ENCODE results near the gene HEPACAM2.

Gene HEPACAM2

DNA sequence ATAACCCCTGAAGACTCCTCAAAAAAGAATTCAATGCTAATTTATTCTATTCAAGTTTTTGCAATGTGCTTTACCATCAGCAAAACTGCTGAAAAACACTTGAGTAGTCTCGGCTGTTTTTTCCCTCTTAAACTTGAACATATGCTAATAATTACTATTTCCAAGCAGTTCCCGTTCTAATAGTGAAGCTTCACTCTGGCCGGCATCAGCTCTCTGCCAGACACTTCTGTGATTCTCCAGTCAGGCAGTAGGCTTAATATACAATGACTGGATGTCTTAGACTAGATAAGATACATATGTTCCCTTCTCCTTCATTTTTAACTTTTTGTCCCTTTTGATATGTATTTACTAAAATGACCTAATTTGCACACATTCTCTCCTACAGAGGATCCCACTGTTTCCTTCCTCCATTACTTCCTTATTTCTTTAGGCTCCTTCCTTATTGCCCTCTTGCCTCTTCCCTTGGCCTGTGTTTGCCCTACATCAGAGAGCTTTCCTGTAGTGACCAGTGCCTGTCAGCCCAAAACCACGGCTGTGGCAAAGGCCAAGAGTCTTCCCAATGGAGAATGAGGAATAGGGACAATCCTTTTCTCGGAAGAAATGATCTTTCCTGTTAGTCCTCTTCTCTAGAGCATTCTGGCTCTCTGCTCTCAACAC is 23.5 kb downstream of the HEPACAM2 start:
- DNase-seq (ENCODE audit: low spot score) = no peak

DNA sequence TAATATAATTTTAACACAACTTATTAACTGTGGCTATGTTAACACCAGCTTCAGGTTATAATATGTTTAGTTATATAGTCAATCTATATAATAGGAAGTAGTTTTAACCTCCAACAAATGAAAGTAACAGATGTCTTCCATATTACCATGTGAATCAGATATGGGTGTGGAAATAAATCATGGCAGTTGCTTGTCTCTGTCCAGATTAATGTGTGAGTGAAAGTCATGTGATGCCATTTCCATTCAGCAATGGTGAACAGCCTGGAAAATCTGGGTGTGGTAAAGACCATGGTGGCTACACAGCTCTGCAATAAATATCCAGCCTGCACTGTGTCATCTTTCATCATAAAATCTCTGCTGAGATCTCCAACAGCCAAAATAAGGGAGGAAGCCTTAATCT is 27.8 kb downstream of the HEPACAM2 start:
- DNase-seq (ENCODE audit: low spot score) = no peak

DNA sequence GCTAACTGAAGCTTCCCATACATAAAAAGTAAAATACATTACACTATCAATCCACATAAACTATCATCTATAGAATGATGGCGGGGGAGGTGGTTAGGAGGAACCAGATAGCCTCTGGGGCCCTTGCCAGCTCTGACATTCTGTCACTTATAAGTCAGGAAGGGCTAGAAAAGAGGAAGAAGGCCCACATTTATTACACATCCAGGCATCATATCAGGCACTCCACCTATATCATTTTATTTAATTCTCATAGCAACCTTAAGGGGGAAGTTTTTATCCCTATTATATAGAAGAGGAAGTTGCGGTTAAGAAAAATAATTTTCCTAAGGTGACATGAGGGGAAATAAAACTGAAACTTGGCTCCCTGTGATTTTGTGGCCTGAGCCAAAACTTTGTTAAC is 29.9 kb downstream of the HEPACAM2 start:
- DNase-seq (ENCODE audit: low spot score) = no peak

DNA sequence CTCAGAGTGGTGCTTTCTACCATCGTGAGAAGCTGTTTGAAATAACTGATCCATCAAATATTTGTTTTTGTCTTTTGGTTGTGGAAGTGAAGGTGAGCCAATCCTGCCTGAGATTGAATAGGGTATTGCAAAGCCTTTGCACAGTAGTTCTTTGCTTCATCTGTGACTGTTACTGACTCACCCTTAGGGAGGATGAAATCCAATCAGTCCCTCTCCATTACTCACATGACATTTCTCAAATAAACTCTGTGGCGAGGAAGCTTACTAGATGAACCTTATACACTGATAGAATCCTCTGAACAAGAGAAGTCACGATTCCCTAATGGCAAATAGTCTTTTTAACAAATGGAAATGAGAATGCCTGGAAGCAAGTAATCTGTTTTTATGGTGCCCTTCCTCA is 31.9 kb downstream of the HEPACAM2 start:
- no peak for DNase-seq (ENCODE audit: low spot score)

DNA sequence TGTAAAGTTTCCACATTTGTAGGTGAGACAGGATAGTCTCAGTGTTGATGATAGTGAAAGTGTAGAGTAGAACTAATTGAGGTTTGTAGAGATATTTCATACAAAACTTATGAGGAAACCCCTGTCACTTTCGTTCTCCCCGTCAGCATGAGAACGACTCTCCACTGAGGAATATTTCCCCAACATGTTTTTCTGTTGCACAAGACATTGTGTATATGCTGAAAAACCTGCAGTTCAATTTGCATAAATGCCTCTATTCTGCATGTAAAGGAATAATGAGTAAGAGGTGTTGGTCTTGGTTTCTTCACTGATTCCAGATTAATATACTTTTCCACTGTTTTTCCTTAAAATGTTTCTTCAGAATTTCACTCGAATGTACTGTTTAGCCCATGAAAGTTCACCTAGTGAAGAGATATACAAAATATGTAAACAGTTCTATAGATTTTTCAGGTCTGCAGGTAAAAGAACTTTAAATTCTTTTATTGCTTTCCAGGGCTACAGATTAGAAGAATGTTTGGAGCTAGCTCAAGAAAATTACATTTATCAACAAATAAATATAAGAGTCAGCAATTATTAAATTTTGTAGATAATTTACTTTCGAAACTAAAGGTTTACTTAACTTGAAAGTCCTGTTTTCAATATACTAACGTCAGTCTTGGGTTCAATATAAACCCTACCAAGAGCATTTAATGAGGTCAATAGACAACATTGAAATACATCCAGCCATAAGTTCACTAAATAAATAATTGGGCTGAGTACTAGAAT is 37.2 kb downstream of the HEPACAM2 start:
- DNase-seq (ENCODE audit: low spot score) = no peak

DNA sequence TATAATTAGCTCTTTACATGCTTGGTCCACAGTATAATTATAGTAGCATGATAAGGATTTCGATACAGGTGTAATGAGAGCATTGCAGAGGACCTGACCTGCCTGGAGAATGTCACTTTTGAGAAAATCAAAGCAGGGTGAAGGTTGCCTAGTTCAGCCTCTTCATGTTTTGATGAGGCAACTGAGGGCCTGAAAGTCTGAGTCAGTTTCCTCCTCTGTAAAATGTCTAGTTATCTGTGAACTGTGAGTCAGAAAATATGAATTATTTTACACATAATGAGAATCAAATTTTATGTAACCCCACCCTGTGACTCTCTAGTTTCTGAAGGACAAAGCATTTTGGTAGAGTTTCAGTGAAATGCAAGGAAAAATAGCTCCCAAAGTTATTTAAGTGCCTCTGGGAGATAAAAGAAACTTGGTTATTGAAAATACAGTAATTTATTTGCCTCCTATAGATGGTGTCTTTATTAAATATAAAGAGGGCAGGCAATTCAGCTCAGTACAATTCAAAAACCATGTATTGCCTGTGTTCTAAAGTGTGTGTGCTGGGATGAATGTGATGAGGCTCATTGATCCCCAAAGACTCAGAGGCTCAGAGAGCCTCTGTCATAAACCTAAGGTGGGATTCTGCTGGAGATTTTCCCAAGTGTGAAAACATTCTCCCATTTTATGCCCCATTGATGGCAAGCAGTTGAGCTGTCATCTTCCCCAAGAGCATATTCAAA is 40.8 kb downstream of the HEPACAM2 start:
- DNase-seq (ENCODE audit: low spot score) = no peak

DNA sequence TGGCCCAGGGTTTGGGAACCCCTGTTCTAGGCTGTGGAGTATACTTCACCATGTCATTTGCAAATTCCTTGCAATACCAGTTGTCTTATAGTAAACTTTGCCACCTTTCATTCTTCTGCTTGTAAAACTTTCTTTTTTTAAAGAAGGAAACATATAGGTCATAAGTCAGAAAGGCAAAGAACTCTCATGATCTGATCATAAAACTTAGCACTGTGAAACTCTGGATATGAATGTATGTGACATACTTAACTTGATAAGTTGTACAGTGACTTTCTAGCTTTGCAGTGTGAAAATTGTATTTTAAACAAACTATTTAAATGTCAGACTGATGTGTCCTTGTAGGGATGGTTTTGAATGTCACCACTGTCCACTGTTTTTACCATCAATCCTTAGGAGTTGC is 47.1 kb downstream of the HEPACAM2 start:
- DNase-seq (ENCODE audit: low spot score) = no peak

DNA sequence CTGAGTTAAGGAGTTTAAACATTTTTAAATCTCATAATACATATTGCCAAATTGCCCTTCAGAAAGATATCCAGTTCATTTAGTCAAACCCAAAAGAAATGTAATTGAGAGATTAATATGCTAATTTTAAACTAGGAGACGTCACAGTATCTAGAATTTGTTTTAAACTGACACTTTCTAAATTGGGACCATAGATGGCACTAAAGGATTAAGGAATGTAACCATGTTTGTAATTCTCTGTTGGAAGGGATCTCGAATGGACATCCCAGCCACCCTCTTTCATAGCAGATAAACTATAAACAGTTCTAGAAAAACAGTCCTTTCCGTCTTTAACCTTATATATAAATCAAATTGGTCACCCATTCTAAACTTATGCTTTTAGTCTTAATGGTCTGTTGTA is 48.1 kb downstream of the HEPACAM2 start:
- peak; percentile 64 for DNase-seq (ENCODE audit: low spot score)

DNA sequence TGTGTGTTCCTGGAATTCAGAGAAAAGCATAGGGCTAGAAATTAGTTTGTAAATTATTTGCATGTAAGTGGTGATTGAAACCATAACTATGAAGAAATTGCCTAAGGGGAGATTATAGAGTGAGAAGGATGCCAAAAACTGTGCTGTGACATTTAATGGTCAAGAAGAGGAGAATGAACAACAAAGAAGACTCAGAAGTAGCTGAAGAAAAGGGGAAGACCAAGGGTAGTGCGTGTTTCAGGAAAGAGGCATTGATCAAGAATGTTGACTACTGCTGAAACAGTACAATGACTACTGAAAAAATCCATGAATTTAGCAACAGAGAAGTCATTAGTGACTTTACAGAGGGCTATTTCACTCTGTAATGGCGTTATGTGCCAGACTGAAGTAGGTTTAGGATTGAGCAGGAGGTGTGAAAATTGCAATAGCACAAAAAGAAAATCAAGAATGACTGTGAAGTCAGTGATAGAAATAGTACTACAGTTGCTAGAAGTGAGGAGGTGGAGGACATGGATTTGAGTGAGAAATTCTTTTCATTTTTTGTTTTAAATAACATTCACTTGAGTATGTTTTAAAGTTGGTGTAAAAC is 49.2 kb downstream of the HEPACAM2 start:
- no peak for DNase-seq (ENCODE audit: low spot score)

DNA sequence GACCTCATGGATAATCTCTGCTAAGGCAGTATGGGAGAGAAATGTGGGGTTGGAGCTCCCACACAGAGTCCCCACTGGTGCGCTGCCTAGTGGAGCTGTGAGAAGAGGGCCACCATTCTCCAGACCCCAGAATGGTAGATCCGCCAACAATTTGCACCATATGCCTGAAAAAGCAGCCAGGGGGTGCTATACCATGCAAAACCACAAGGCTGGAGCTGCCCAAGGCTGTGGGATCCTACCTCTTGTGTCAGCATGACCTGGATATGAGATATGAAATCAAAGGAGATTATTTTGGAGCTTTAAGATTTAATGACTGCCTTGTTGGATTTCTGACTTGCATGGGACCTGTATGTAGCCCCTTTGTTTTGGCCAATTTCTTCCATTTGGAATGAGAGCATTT is 51.0 kb downstream of the HEPACAM2 start:
- DNase-seq (ENCODE audit: low spot score) = peak; percentile 24

DNA sequence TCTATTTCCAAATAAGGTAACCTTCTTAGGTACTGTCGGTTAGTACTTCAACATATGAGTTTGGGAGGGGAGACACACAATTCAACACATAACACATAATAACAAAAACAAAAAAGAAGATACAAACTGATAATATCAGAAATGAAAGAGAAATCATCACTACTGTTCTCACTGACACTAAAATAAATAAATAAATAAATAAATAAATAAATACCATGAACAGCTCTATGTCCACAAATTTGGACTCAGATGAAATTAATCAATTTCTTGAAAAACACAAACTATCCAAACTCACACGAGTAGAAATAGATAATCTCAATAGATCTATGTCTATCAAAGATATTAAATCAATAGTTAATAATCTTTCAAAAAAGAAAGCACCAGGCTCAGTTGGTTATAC is 53.6 kb downstream of the HEPACAM2 start:
- no peak for DNase-seq (ENCODE audit: low spot score)

DNA sequence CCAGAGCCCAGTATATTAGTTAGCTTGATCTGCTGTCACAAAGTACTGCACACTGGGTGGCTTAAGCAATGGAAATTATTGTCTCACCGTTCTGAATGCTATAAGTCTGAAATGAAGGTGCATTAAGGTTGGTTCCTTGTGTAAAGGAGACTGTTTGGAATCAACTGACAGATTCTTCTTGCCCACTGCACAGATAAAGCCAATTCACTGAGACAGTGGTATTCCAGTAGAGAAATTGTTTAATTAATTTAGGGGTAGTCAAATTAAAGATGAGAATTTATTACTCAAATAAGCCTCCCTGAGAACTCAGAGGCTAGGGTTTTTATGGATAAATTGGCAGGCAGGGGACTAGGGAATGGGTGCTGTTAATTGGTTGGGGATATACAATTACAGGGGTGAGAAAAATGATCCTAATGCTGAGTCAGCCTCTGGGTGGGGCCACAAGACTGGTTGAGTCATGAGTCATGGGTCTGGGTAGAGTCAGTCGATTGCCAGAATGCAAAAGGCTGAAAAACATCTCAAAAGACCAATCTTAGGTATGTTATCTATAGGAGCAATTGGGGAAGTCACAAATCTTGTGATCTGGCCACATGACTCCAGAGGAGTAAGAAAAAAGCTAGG is 54.6 kb downstream of the HEPACAM2 start:
- DNase-seq (ENCODE audit: low spot score) = peak; percentile 22

DNA sequence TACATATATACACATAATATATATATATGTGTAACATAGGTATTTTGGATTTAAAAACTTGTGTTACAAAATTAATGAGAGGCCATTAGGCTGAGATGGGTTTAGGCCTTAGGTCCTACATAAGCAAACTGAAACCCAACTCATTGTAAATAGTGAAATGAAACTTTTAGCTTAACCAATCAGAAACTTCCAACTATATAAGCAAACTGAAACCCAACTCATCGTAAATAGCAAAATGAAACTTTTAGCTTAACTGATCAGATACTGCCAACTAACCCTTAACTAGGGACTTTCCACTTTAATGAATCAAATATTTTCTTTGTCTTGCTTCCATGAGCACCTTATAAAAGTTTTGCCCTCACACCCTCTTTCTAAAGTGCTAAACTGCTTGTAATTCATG is 60.8 kb downstream of the HEPACAM2 start:
- DNase-seq (ENCODE audit: low spot score) = no peak

DNA sequence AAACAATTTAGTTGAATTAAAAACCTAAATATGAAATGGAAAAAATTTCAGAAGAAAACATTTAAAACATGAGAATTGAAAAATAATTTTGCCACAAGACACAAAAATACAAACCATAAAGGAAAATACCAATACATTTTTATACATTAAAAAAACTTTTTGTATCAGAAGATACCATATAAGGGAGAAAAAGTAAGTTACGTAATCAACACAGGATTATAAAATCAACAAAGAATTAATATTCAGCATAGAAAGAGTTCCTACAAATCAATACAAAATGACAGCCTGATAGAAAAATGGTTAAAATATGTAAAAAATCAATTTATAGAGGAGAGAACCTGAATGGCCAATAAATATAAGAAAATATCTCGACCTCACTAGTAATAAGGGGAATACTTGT is 61.5 kb downstream of the HEPACAM2 start:
- no peak for DNase-seq (ENCODE audit: low spot score)

DNA sequence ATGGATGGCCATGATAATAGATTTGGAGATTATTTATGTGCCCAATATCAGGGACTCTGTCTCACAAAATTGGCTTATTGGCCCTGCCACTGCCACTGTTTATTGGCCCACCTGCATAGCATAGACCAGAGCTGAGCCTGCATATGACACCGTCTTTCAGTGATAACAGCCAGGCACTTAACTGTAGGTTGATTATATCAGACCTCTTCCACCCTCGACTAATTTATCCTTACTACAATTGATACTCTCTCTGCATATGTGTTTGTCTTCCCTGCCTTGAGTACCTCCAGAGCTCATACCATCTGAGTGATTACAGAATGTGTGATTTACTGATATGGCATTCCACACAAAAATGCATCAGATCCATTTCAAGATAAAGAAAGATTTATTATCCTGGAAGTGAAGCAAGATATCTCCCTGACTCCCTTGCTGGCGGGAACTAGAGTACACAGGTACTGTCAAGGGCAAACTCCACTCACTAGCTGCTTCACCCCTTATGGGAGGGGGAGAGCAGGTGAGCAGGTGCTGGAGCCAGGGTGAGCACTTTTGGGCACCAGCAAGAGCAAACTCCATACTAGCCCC is 65.0 kb downstream of the HEPACAM2 start:
- no peak for DNase-seq (ENCODE audit: low spot score)

DNA sequence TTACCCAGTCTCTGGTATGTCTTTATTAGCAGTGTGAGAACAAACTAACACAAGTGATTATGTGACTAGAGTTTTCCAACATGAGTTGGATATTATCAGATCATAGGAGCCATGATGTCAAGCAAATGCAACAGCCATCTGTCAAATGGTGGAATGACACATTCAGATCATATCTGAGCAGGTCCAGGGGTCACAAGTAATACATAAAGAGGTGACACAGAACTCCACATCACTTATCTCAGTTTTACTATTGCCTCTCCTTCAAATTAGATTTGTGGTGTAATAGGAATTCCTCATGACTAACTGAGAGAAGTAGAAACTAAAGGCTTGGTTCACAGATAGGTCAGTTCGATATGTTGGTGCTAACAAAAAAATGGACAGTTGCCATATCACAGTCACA is 65.9 kb downstream of the HEPACAM2 start:
- DNase-seq (ENCODE audit: low spot score) = no peak

DNA sequence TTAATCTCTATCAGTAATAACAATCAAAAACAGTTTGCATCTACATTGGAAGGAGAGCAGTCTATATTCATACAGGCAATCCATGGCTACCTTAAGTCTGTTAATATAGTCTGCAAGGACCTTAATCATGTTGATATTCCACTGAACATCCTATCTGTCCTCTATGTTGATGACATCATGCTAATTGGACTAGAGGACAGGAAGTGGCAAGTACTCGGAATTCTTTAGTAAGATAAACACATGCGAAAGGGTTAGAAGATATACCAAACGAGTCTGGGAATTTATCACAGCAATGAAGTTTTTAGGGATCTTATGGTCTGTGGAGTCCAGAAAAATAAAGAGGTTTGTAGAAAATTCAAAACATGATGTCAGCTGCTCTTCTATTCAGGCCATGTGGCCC is 66.8 kb downstream of the HEPACAM2 start:
- no peak for DNase-seq (ENCODE audit: low spot score)

DNA sequence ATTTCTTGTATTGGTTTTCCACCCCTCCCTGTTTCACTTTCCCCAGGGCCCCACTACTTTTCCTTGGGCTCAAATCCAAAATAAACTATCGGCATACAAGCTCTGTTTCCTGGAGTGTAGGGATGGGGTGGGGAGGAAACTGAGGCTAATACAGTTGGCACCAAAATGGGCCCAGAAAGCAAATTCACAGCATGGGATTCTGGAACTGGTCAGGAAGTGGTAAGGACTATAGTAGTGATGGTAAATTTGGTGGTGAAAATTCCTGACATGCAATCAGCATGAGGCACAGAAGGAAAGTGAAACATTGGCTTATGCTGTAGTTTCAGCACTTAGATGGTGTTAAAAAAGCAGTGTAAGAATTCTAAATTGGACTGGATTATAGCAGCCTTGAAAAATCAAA is 69.4 kb downstream of the HEPACAM2 start:
- DNase-seq (ENCODE audit: low spot score) = no peak

DNA sequence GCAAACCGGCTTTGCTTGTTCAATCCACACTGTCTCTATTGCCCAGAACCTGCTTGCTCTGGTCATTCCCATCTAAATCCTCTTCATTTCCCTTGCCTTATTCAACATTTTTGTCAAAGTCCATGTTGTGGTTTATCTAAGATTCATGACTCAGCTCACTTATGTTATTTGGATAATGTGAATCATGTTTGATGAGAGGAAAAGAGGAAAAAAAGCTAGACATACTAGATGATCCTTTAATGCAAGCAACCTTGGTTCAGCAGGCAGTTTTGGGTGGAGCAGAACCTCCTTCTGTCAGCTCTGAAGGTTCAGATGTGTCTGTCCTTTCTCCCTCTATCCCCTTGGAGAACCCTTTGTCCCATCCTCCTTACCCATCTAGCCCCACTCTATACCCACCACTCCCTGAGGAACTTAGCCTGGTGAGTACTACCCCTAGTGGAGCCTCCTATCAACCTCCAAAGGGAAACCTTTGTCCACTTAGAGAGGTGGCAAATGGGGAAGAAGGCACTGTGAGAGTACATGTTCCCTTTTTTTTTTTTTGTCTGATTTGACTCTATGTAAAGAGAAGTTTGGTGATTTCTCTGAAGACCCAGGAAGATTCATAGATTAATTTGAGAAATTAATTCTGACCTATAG is 76.0 kb downstream of the HEPACAM2 start:
- DNase-seq (ENCODE audit: low spot score) = no peak

DNA sequence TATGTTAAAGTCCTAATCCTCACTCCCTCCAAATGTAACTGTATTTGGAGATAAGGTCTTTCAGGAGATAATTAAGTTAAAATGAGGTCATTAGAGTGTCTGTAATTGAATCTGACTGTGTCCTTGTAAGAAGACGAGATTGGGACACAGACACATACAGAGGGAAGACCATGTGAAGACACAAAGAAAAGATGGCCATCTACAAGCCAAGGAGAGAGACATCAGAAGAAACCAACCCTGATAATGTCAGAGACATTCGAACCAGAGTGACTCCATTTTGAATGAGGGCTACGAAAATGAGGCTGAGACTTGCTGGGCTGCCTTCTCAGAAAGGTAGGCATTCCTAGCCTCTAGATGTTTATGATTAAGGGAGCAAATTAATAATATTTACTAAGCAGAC is 77.5 kb downstream of the HEPACAM2 start:
- DNase-seq (ENCODE audit: low spot score) = no peak

DNA sequence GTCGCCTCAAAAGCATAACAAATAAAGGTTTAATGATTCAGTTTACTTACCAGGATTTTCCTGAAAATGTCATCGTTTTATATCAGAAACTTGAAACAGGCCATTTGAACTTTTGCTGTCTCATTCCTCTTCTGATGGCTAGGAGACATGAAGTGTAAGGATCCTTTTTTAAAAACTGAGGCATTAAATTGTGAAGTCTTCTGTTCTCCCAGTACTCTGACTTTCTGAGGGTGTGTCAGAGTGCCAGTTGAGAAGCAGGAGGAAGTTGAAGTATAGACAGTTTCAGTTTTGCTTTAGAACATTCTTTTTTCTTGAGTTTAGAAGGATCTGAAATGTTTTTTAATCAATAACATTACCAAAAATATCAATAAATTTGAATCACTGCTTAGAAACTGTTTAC is 78.1 kb downstream of the HEPACAM2 start, which contains the start of gene SAMD9L:
Gene SAMD9L, minus strand, starts transcription at position 242 of the 400 bp plus-strand sequence. CDS start 12,414 bp downstream, outside the sequence.
- peak; percentile 54 for DNase-seq (ENCODE audit: low spot score)
